PFSK-1 (cell line): ENCODE data around the gene VPS37D.

Experiments
- POLR2AphosphoS5 ChIP-seq: IDR thresholded peaks from 2 replicates; pipeline ENCODE4 v1.6.1; 2012; ENCODE audit warnings: low read depth, mild to moderate bottlenecking, control low read depth, low read length, moderate library complexity
- REST ChIP-seq, 2 experiments: IDR thresholded peaks; 2 replicates each; pipeline versions ENCODE4 v1.6.1 to v1.8.0; 2011 to 2012; ENCODE audit warnings: low read depth in 2 of 2, low read length in 2 of 2, control low read depth in 1 of 2, inconsistent platforms in 1 of 2, mild to moderate bottlenecking in 1 of 2, moderate library complexity in 1 of 2; ENCODE audit not compliant: insufficient read depth in 1 of 2
- SIN3A ChIP-seq: IDR thresholded peaks from 2 replicates; pipeline ENCODE4 v1.6.1; 2012; ENCODE audit warnings: mild to moderate bottlenecking, low read length, moderate library complexity, borderline replicate concordance; ENCODE audit not compliant: insufficient read depth
- TAF1 ChIP-seq: IDR thresholded peaks from 2 replicates; pipeline ENCODE4 v1.6.1; 2012; ENCODE audit warnings: low read length, control low read depth, borderline replicate concordance; ENCODE audit not compliant: insufficient read depth

- no peak for TF ChIP-seq TAF1
- TF ChIP-seq REST (IDR thresholded peaks at IDR 0.05; ENCODE audit: insufficient read depth in 1 of 2, low read depth in 2 of 2, low read length in 2 of 2): no peak
- TF ChIP-seq POLR2AphosphoS5: no peak
- TF ChIP-seq SIN3A: no peak
Observed at GRCh38 chr7:73633844-73634243, 33.8 kb upstream of the VPS37D start.
